HepG2 (cell line): ENCODE results near the gene RASA3. TPM values are rescaled to one million over a fixed set of nuclear protein-coding genes. Genes with fewer than 3 reads are reported as not detected.

Source experiments
- ATRX ChIP-seq: sonication (generic); formaldehyde crosslinking; IDR thresholded peaks from 2 replicates; pipeline ENCODE4 v1.4.0; 2020; ENCODE audit warnings: missing genetic modification reagents, borderline replicate concordance
- GATA4 ChIP-seq: sonication (generic); IDR thresholded peaks from 2 replicates; pipeline ENCODE4 v1.6.1; 2016; ENCODE audit warnings: antibody characterized with exemption, low read depth, borderline replicate concordance
- PRDM4 ChIP-seq: sonication (generic); formaldehyde crosslinking; IDR thresholded peaks from 2 replicates; pipeline ENCODE4 v1.9.0; 2021; ENCODE audit warnings: missing genetic modification reagents, borderline replicate concordance
- ZBTB43 ChIP-seq: sonication (generic); formaldehyde crosslinking; conservative IDR thresholded peaks from 2 replicates; pipeline ENCODE4 v1.4.0; 2020; ENCODE audit warnings: missing genetic modification reagents
- ZSCAN5A ChIP-seq: sonication (generic); formaldehyde crosslinking; IDR thresholded peaks from 2 replicates; pipeline ENCODE4 v1.8.0; 2022; ENCODE audit warnings: mild to moderate bottlenecking, missing genetic modification reagents, borderline replicate concordance
- polyA plus RNA-seq, 8 experiments: library from polyadenylated mRNA; depleted of rRNA in 3 of 8; stranded (reverse) in 7 of 8; unstranded in 1 of 8; fragments of >200 nt; fragmentation: Illumina TruSeq in 4 of 8; extraction: Trizol in 4 of 8; gene quantifications; 2 replicates each; pipeline versions ENCODE4 v1.2.1 to v1.2.3, GENCODE V29; 2011 to 2016; ENCODE audit warnings: low read depth in 4 of 8, missing spikeins in 1 of 8, mixed read lengths in 1 of 8; ENCODE audit not compliant: insufficient read depth in 1 of 8
- total RNA-seq, 5 experiments: library from RNA; depleted of rRNA; stranded (reverse); fragments of >200 nt; fragmentation: Illumina TruSeq; extraction: Trizol; gene quantifications; 2 replicates each; pipeline ENCODE4 v1.2.3, GENCODE V29; 2016; ENCODE audit warnings: low read depth in 1 of 5

RASA3 gene
- total and polyA plus RNA-seq, 2 of the 13 experiments (the other 11 are each of a cell fraction or from before 2014, with no cell fraction given): 0.05 TPM; not detected in 1

DNA sequence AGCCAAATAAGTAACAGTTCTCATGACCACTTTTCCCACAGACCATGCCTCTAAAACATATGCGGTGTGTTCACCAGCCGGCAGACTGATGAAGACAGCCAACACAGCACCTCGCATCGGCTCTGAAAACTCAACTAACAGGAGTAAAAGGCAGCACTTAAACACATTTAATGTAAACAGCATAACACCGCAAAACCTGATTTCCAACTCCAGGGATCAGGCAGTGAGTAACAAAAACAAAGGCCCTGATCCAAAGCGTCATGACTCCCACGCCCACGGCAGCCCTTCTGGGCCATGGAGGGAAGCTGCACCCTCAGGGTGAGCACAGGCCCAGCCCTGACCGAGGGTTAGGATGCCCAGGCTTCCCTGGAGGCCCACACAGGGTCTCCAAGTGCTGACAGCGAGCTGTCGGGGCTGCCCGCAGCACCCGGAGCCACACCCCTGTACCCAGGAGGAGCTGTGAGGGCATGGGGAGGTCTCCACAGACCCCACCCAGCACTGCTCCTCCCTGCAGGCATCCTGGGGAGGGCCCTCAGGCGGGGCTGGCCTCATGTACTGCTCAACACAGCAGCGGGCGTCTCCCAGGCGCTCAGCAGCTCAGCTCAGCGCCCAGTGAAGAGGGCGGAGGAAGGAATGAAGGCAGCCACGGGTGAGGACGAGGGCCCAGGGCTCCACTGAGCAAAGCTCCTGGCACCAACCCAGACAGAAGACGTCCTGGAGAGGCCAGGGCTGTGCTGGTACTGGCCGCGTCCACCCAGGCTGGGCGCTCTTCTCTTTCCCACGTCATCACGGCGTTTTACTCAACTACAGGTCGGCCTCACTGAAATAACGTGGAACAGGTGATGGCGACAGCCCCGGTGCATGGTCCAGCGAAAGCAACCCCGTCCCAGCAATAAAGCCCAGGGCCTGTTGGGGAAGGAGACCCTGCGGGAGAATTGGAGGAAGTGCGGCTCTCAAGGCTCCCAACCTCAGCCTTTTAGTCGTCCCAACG, 53.7 kb downstream of the RASA3 start (continued):
- TF ChIP-seq ZBTB43 (CRISPR knock-in tag) (no peak), GATA4 (no peak), PRDM4 (CRISPR knock-in tag) (no peak), ATRX (CRISPR knock-in tag) (no peak), ZSCAN5A (CRISPR knock-in tag) (no peak)
- TF ChIP-seq, all 625 proteins: peak for 0
